ENCODE data around the gene RPSA.
"Not testable (repeated sequence)": the region's sequence is repeated elsewhere in the genome, so short reads cannot be mapped to it uniquely, and the experiment has no call there.

The RPSA gene

GRCh38 chr3:39456159-39456558, 49.6 kb downstream of the RPSA start:
- no peak for DNase-seq (ENCODE audit: low read depth)
- TF ChIP-seq, protein P1, sequence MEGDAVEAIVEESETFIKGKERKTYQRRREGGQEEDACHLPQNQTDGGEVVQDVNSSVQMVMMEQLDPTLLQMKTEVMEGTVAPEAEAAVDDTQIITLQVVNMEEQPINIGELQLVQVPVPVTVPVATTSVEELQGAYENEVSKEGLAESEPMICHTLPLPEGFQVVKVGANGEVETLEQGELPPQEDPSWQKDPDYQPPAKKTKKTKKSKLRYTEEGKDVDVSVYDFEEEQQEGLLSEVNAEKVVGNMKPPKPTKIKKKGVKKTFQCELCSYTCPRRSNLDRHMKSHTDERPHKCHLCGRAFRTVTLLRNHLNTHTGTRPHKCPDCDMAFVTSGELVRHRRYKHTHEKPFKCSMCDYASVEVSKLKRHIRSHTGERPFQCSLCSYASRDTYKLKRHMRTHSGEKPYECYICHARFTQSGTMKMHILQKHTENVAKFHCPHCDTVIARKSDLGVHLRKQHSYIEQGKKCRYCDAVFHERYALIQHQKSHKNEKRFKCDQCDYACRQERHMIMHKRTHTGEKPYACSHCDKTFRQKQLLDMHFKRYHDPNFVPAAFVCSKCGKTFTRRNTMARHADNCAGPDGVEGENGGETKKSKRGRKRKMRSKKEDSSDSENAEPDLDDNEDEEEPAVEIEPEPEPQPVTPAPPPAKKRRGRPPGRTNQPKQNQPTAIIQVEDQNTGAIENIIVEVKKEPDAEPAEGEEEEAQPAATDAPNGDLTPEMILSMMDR (IDR thresholded peaks at IDR 0.05; ENCODE audit: control insufficient read depth, extremely low read depth, insufficient read depth) = no peak
- H3K4me3 ChIP-seq (ENCODE audit: low read depth, low read length) = no peak overlapping the region

GRCh38 chr3:39457361-39457760, 50.8 kb downstream of the RPSA start:
- no peak for DNase-seq (ENCODE audit: low read depth)
- TF ChIP-seq, protein P1 (IDR thresholded peaks at IDR 0.05; ENCODE audit: control insufficient read depth, extremely low read depth, insufficient read depth) = no peak
- no peak overlapping the region for H3K4me3 ChIP-seq (ENCODE audit: low read depth, low read length)

DNA sequence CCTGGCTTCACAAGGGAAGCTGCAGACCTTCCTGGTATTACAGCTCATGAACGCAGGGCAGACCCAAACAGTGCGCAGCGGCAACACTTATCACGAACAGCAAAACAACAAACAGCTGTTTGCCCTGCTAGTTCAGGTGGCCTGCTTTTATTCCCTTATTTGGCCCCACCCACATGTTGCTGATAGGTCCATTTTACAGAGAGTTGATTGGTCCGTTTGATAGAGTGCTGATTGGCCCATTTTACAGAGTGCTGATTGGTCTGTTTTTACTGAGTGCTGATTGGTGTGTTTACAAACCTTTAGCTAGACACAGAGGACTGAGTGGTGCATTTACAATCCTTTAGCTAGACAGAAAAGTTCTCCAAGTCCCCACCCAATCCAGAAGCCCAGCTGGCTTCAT, 52.1 kb downstream of the RPSA start:
- H3K4me3 ChIP-seq (ENCODE audit: low read depth, low read length); DNase-seq (ENCODE audit: low read depth): not testable (repeated sequence)

DNA sequence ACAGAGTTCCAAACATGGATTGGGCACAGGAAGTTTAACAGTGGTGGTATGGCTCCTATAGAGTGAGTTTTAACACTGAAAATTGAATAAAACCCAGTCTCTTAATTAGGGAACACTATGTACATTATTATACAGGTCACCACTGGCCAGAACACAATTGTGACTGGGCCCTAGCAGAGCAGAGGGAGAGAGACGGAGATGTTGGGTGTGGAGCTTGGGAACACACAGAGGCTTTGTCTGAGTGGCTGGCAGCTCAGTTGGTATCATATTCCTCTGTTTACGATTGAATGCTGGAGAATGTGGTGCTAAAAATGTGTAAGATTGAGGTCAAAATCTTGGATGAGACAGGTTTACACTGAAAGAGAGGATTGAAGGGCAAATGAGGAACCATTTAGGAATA, 54.2 kb downstream of the RPSA start:
- H3K4me3 ChIP-seq (ENCODE audit: low read depth, low read length) = no peak overlapping the region
- DNase-seq (ENCODE audit: low read depth) = no peak
- TF ChIP-seq, protein P1 (IDR thresholded peaks at IDR 0.05; ENCODE audit: control insufficient read depth, extremely low read depth, insufficient read depth) = no peak

All from LNCaP clone FGC (cell line).